Right ventricle myocardium inferior (tissue), 1 donor: ENCODE data around the gene RPTOR. TPM values are rescaled to one million over a fixed set of nuclear protein-coding genes. Genes with fewer than 3 reads are reported as not detected.
A peak's percentile ranks its signal among the peaks of the same experiment; 100 is the strongest.

Experiments
- ATAC-seq: fragments of 200-7000 bp; cut with Tn5 transposase; one replicate; pipeline ENCODE4 v1.9.1; 2020; ENCODE audit warnings: mild to moderate bottlenecking, moderate library complexity
- DNase-seq: peaks from one replicate; pipeline ENCODE4 v3.0.0; 2021; ENCODE audit errors: missing footprints
- intact Hi-C: fragments of 100-400 bp; cut with DNase I; formaldehyde crosslinking; loops from one replicate; pipeline ENCODE4 v1.11.0; 2022
- total RNA-seq: library from RNA; stranded (reverse); fragmentation: NEBNext Ultra II Directional; extraction: Animal tissue kit (Norgen Biotek cat#: 25700); gene quantifications from one replicate; pipeline ENCODE4 v1.2.1, GENCODE V29; 2021
- donor health status: DM: no; HTN: yes; CAD: no; lungs with severe emphysema.

RPTOR gene
- total RNA-seq, 1 donor from 2014 or later = 18.8 TPM

- no peak for DNase-seq
- ATAC-seq = no peak
- intact Hi-C loops = no loop called here
Measured at GRCh38 chr17:80538484-80538883, 6.2 kb upstream of the RPTOR start.

- no peak for ATAC-seq
- intact Hi-C loops = no loop called here
- no peak for DNase-seq
Measured at GRCh38 chr17:80539022-80539641, 5.5 kb upstream of the RPTOR start.

- DNase-seq = no peak
- intact Hi-C loops = loop anchor here (10.0 kb wide), 1 partner anchor 249 kb away; no protein-coding TSS in a partner anchor
- ATAC-seq = no peak
Measured at GRCh38 chr17:80545499-80545826, 825 bp downstream of the RPTOR start.

DNA sequence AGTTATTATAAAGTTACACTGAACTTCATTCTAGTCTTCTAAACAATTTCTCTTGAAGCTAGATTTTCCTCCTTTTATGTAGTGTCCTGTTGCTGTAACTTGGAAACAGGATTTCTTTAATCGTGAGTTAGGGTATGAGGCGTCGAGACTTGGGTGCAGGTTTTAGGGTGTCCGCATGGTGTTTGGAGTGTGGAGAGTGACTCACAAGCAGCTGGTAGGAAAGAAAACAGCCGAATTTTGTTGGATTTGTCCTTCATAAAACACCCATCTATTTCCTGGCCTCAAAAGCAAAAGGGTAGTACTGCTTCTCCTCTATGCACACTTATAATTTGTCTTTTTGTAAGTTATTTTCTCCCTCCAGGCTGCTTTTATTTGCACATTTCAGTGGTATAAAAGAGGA is 1.6 kb downstream of the RPTOR start:
- intact Hi-C loops = loop anchor here (10.0 kb wide), 1 partner anchor 249 kb away; no protein-coding TSS in a partner anchor
- ATAC-seq (no peak), DNase-seq (no peak)

DNA sequence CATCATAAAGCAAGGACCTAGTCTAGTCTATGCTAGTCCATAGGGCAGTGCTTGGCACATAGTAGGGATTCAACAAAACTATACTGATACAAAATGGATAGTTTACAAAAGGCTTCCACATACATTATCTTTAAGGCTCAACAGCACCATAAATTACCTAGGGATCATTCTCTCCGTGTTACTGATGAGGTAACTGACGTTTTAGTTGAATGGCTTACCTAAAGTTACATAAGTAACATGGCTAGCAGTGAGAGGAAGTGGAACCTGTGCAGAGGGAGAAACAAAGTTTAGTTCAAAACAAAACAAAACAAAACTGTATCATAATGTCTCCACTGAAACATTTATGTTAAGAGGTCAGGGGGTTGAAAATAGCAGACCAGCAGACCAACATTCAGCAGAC is 7.9 kb downstream of the RPTOR start:
- DNase-seq (no peak), ATAC-seq (no peak)
- intact Hi-C loops = no loop called here

- no peak for ATAC-seq
- DNase-seq = no peak
- intact Hi-C loops = no loop called here
Measured at GRCh38 chr17:80555266-80555665, 10.6 kb downstream of the RPTOR start.

DNA sequence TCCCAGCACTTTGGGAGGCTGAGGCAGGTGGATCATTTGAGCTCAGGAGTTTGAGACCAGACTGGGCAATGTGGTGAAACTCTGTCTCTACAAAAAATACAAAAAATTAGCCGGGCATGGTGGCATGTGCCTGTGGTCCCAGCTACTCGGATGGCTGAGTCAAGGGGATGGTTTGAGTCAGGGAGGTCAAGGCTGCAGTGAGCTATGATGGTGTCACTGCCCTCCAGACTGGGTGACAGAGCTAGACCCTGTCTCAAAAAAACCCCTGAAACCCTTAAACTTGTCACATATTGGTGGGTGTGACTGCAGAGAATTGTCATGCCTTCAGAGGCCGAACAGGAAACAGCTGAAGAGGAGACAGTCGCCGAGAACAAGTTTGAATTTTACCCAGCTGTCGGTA is 13.4 kb downstream of the RPTOR start:
- intact Hi-C loops = no loop called here
- DNase-seq (no peak), ATAC-seq (no peak)

DNA sequence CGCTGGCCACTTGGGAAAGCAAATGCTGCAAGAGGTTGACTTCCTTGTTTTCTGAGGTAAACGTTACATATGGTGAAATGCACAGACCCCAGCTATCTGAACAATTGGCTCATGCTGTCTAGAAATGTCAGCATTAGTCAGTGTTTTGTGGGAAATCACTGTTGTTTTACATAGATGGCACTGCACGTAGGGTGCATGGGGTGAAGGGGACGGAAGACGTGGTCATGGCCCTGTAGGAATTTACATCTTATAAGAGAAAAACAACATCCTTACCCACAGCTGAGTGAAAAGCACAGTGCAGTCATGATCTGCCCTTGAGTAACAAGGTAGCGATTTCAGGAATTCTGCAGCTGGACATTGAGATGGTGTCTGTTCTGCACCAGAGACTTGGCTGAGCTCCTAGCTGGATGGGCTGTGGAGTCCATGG is 15.2 kb downstream of the RPTOR start:
- ATAC-seq = no peak
- intact Hi-C loops = no loop called here
- DNase-seq = no peak

DNA sequence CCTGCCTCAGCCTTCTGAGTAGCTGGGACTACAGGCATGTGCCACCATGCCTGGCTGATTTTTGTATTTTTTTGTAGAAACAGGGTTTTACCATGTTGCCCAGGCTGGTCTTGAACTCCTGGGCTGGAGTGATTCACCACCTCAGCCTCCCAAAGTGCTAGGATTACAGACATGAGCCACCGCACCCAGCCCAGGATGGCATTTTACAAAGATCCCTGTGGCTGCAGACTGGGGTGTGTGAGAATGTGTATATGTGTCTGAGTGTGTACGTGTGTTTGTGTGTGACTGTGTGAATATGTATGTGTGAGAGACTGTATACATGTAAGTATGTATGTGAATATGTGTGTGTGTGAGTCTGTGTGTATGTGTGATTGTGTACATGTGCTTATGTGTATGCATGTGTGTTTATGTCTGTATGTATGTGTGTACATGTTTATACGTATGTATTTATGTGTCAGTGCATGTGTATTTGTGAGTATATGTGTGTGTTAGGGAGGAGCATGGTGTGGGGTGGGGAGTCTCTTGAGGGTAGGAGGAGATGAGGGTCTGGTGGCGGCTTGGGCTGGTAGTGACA is 17.0 kb downstream of the RPTOR start:
- DNase-seq (no peak), ATAC-seq (no peak)
- intact Hi-C loops = no loop called here

- ATAC-seq (no peak), DNase-seq (no peak)
- intact Hi-C loops = no loop called here
Measured at GRCh38 chr17:80564545-80564944, 19.9 kb downstream of the RPTOR start.

- no peak for ATAC-seq
- DNase-seq = no peak
- intact Hi-C loops = no loop called here
Measured at GRCh38 chr17:80565343-80566053, 20.9 kb downstream of the RPTOR start.

GRCh38 chr17:80566054-80566400 is 21.4 kb downstream of the RPTOR start:
- no peak for ATAC-seq
- no peak for DNase-seq
- intact Hi-C loops = no loop called here

- no peak for DNase-seq
- intact Hi-C loops = no loop called here
- no peak for ATAC-seq
Measured at GRCh38 chr17:80568246-80568645, 23.6 kb downstream of the RPTOR start.

DNA sequence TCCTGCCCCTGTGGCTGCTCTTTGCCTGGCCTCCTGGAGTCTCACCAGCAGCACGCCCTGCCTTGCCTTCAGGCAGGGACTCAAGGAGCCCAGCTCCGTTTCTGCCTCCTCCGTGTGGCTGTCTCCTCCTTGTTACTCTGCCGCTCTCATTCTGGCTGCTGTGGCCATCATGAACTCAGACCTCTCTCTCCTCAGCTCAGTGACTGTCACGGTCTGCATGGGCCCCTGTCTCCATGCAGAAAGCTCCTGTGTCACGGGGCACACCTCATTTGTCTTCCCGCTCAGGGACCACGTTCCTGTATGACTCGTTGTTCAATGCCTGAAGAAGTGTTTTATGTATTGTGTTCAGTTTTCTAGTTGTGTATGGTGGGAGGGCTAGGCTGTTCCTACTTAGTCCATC is 25.3 kb downstream of the RPTOR start:
- intact Hi-C loops = no loop called here
- ATAC-seq (no peak), DNase-seq (no peak)

DNA sequence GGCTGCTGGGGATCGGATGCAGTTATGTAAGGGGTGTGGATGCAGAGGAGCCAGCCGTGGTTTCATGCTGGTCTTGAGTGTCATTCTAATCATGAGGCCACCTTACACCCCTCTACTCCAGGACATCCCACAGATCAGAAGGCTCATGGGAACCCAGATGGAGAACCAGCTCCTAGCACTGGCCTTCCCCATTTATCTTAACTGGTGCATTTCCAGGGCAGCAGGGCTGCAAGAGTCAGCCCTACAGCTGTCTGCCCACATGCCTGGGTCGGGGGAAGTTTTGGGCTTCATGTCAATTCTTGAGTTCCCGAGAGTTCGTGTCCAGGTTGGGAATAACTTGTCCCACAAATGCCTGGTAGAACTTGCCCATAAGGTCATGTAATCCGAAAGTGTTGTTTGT is 29.1 kb downstream of the RPTOR start:
- ATAC-seq = no peak
- no peak for DNase-seq
- intact Hi-C loops = loop anchor here (2.0 kb wide), 1 partner anchor 147 kb away; no protein-coding TSS in a partner anchor

DNA sequence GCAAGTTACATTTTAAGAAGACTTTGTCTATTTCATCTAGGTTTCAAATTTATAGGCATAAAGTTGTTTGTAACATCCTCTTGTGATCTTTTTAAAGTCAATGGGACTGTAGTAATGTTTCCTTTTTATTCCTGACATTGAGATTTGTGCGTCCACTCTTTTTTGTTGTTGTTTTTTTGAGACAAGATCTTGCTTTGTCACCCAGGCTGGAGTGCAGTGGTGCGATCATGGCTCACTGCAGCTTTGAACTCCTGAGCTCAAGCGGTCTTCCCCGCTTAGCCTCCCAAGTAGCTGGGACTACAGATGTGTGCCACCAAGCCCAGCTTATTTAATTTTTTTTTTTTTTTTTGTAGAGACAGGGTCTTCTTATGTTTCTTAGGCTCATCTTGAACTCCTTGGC is 29.9 kb downstream of the RPTOR start:
- ATAC-seq (no peak), DNase-seq (no peak)
- intact Hi-C loops = loop anchor here (2.0 kb wide), 1 partner anchor 148 kb away; no protein-coding TSS in a partner anchor

DNA sequence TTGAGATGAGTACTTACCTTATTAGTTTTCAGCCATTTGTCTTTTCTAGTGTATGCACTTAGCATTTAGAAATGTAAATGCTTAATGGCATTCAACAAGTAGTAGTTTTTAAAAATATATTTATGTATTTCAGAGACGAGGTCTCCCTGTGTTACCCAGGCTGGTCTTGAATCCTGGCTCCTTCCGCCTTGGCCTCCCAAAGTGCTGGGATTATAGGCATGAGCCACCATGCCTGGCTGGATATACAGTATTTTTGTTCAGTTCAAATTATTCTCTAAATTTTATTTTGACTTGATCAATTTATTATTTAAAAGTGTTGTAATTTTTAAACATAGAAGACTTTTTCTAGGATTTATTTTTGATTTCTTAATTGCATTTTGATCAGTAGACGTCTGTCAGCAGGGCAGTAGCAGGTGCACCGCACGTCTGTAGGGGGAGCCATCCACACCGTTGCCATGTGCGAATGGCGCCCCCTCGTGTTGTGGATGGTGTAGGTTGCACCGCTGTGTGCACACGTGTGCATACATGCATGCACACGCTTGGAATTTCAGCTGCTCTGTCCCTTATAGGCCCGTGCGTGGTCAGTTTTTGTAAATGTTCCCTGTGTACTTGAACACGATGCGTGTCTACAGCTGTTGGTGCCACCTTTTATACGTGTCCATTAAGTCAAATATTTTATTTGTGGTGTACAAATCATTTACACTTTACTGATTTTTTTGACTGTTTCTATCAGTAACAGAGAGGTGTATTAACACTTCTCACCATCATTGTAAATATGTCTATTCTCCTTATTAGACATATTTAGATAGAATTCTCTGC is 30.6 kb downstream of the RPTOR start:
- peak; percentile 52 for ATAC-seq
- DNase-seq = peak; percentile 92
- intact Hi-C loops = loop anchor here (2.0 kb wide), 1 partner anchor 148 kb away; no protein-coding TSS in a partner anchor

GRCh38 chr17:80577876-80578570 is 33.4 kb downstream of the RPTOR start:
- no peak for ATAC-seq
- DNase-seq = no peak
- intact Hi-C loops = no loop called here
